HG02840 (cell line): ENCODE measurements around the gene ANXA2.
"Not testable (repeated sequence)": the region's sequence is repeated elsewhere in the genome, so short reads cannot be mapped to it uniquely, and the experiment has no call there.

Experiments
- ATAC-seq: cut with Tn5 transposase; IDR thresholded peaks from one replicate; pipeline ENCODE4 v1.9.1; 2021; ENCODE audit warnings: mild to moderate bottlenecking, moderate library complexity, moderate number of reproducible peaks; ENCODE audit not compliant: unreplicated experiment, low FRiP score

ANXA2 gene

GRCh38 chr15:60397772-60398445, at the start of gene ANXA2:
Gene ANXA2 (minus strand): TSS chr15:60397986. CDS start chr15:60386075, 11,911 bp downstream.
- peak; percentile 71 for ATAC-seq

- no peak for ATAC-seq
Measured at GRCh38 chr15:60444289-60444912, 46.6 kb upstream of the ANXA2 start.

- no peak for ATAC-seq
Measured at GRCh38 chr15:60442763-60443162, 45.0 kb upstream of the ANXA2 start.

GRCh38 chr15:60442031-60442650, 44.4 kb upstream of the ANXA2 start:
- no peak for ATAC-seq

- no peak for ATAC-seq
Measured at GRCh38 chr15:60441331-60441730, 43.5 kb upstream of the ANXA2 start.

- ATAC-seq, result no peak
Measured at GRCh38 chr15:60438646-60439045, 40.9 kb upstream of the ANXA2 start.

- no peak for ATAC-seq
Measured at GRCh38 chr15:60428935-60429334, 31.1 kb upstream of the ANXA2 start.

- ATAC-seq, result no peak
Measured at GRCh38 chr15:60426870-60427508, 29.2 kb upstream of the ANXA2 start.

- ATAC-seq, result no peak
Measured at GRCh38 chr15:60425461-60425860, 27.7 kb upstream of the ANXA2 start.

GRCh38 chr15:60424006-60424405, 26.2 kb upstream of the ANXA2 start:
- no peak for ATAC-seq

- no peak for ATAC-seq
Measured at GRCh38 chr15:60423537-60423936, 25.8 kb upstream of the ANXA2 start.

GRCh38 chr15:60421544-60421943, 23.8 kb upstream of the ANXA2 start:
- no peak for ATAC-seq

- ATAC-seq, result no peak
Measured at GRCh38 chr15:60420203-60420716, 22.5 kb upstream of the ANXA2 start.

- ATAC-seq, result no peak
Measured at GRCh38 chr15:60419753-60420152, 22.0 kb upstream of the ANXA2 start.

- no peak for ATAC-seq
Measured at GRCh38 chr15:60418096-60418495, 20.3 kb upstream of the ANXA2 start.

- ATAC-seq, result no peak
Measured at GRCh38 chr15:60417112-60417511, 19.3 kb upstream of the ANXA2 start.

GRCh38 chr15:60416484-60416883, 18.7 kb upstream of the ANXA2 start:
- no peak for ATAC-seq

GRCh38 chr15:60414016-60414682, 16.4 kb upstream of the ANXA2 start:
- ATAC-seq, result no peak

- ATAC-seq, result no peak
Measured at GRCh38 chr15:60413231-60413824, 15.5 kb upstream of the ANXA2 start.

- ATAC-seq, result not testable (repeated sequence)
Measured at GRCh38 chr15:60412807-60413206, 15.0 kb upstream of the ANXA2 start.
